SJSA1 (cell line): ENCODE data around the gene HAUS3. TPM values are rescaled to one million over a fixed set of nuclear protein-coding genes. Genes with fewer than 3 reads are reported as not detected.
"Not testable (repeated sequence)": the region's sequence is repeated elsewhere in the genome, so short reads cannot be mapped to it uniquely, and the experiment has no call there.

Source experiments
- DNase-seq, 2 experiments: peaks; one replicate each; pipeline ENCODE4 v3.0.0-alpha.2; 2015 to 2020; ENCODE audit warnings: low spot score in 2 of 2, low read depth in 1 of 2
- H3K27ac ChIP-seq: fragments of 250-450 bp; sonication (Bioruptor Pico); 2 replicates; pipeline ENCODE4 v1.5.1; 2020; ENCODE audit warnings: mild to moderate bottlenecking, moderate library complexity
- H3K27me3 ChIP-seq: fragments of 250-450 bp; sonication (Bioruptor Pico); replicated peaks from 2 replicates; pipeline ENCODE4 v1.5.1; 2020; ENCODE audit warnings: mild to moderate bottlenecking, moderate library complexity
- H3K36me3 ChIP-seq: fragments of 250-450 bp; sonication (Bioruptor Pico); 2 replicates; pipeline ENCODE4 v1.5.1; 2020; ENCODE audit warnings: mild to moderate bottlenecking
- H3K4me1 ChIP-seq: fragments of 250-450 bp; sonication (Bioruptor Pico); replicated peaks from 2 replicates; pipeline ENCODE4 v1.6.1; 2021; ENCODE audit warnings: mild to moderate bottlenecking
- H3K4me3 ChIP-seq: fragments of 250-450 bp; sonication (Bioruptor Pico); 2 replicates; pipeline ENCODE4 v1.5.1; 2020; ENCODE audit warnings: mild to moderate bottlenecking
- H3K9me3 ChIP-seq: fragments of 250-450 bp; sonication (Bioruptor Pico); replicated peaks from 2 replicates; pipeline ENCODE4 v1.5.1; 2020; ENCODE audit warnings: mild to moderate bottlenecking
- total RNA-seq: library from RNA; depleted of rRNA; stranded (reverse); fragments of >200 nt; shearing (Covaris generic); gene quantifications from 2 replicates; pipeline ENCODE4 v1.2.3, GENCODE V29; 2014

Gene HAUS3
- total RNA-seq, 1 experiment from 2014 or later: 10.0 TPM

DNA sequence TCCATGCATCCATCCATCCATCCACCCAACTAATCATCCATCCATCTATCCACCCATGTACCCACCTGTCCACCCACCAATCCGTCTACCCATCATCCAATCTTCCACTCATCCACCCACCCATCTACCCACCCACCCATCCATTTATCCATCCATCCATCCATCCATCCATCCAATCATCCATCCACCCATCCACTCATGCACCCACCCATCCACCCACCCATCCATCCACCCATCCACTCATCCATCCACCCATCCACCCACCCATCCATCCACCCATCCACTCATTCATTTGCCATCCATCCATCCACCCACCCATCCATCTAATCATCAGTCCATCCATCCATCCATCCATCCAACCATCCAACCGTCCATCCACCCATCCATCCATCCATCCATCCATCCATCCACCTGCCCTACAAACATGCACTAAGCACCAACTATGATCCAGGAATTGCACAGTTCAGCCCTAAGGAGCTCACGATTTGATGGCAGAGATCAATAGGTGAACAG is 41.3 kb upstream of the HAUS3 start:
- no peak overlapping the region for H3K27ac ChIP-seq
- DNase-seq: no peak
- H3K9me3 ChIP-seq: no peaks in the 10 kb centered on the region
- no peaks in the 10 kb centered on the region for H3K4me1 ChIP-seq
- H3K27me3 ChIP-seq: no peaks in the 10 kb centered on the region
- H3K4me3 ChIP-seq: no peak overlapping the region
- no peaks in the 10 kb centered on the region for H3K36me3 ChIP-seq

DNA sequence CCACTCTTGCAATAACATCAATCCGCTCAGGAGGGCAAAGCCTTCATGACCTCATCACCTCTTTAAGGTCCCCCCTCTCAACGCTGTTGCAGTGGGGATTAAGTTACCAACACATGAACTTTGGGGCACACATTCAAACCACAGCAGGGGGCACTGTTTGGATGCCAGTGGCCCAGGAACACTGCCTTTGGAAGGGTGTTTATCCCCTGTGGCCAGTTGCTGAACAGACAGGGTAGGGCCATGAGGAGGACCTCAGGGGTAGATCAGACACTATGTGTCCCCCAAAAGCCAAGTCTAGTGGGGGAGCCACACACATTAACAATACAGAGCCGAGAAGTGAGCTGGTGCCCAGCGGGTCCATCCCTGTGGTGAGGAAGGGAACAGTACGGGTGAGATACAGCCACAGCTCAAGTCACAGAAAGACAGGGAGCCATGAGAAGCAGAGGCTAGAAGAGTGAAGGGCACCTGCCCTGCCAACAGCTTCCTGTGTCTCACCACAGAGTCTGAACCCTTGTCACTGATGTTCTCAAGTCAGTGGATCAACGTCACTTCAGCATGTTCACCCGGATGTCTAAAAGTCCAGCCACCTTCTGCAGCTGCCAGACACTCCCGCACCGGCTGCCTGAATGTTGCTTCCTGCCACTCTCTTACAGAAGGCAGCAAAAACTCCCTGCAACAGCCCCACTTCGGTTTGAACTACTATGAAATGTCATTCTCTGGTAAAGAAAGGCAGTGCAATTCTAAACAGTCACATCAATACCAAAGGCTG is 39.8 kb upstream of the HAUS3 start:
- no peaks in the 10 kb centered on the region for H3K9me3 ChIP-seq
- H3K4me3 ChIP-seq: no peak overlapping the region
- H3K36me3 ChIP-seq: no peaks in the 10 kb centered on the region
- no peaks in the 10 kb centered on the region for H3K27me3 ChIP-seq
- DNase-seq: no peak
- no peak overlapping the region for H3K27ac ChIP-seq
- no peaks in the 10 kb centered on the region for H3K4me1 ChIP-seq

GRCh38 chr4:2280531-2281300 is 38.8 kb upstream of the HAUS3 start:
- H3K9me3 ChIP-seq: no peaks in the 10 kb centered on the region
- DNase-seq: no peak
- H3K36me3 ChIP-seq: no peaks in the 10 kb centered on the region

GRCh38 chr4:2277956-2278355 is 36.0 kb upstream of the HAUS3 start:
- Histone ChIP-seq H3K4me1 (no peaks in the 10 kb centered on the region), H3K36me3 (no peaks in the 10 kb centered on the region), H3K9me3 (no peaks in the 10 kb centered on the region), H3K4me3 (no peak overlapping the region), H3K27me3 (no peaks in the 10 kb centered on the region), H3K27ac (no peak overlapping the region)
- no peak for DNase-seq

More at GRCh38 chr4:2280531-2281300, 38.8 kb upstream of the HAUS3 start:
- H3K27ac ChIP-seq: no peak overlapping the region
- H3K4me1 ChIP-seq: no peaks in the 10 kb centered on the region
- H3K4me3 ChIP-seq: no peak overlapping the region
- no peaks in the 10 kb centered on the region for H3K27me3 ChIP-seq

DNA sequence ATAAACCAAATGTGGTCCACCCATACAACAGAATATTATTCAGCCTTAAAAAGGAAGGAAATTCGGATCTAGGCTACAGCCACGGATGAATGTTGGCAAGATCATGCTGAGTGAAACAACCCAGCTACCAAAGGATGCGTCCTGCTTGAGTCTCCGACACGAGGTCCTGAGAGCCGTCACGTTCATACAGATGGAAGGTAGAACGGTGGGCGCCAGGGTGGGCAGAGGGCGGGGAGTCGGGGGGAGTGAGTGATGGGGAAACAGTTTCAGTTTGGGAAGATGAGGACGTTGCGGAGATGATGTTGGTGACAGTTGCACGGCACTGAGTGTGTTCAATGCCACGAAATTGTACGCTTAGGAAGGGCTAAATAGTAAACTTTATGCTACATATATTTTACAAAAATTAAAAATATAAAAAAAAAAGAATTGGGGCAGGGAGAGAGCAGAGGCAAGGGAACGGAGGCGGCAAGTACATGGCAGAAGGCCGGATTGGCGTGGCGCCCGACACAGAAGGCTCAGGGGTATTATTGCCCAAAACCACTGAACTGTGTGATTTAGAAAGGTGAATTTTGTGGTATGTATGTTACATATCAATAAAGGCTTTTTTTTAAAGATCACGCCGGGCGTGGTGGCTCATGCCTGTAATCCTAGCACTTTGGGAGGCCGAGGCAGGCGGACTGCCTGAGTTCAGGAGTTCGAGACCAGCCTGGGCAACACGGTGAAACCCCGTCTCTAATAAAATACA is 34.8 kb upstream of the HAUS3 start:
- Histone ChIP-seq H3K36me3 (no peaks in the 10 kb centered on the region), H3K9me3 (no peaks in the 10 kb centered on the region), H3K27ac (no peak overlapping the region), H3K4me1 (no peaks in the 10 kb centered on the region), H3K27me3 (no peaks in the 10 kb centered on the region), H3K4me3 (no peak overlapping the region)
- no peak for DNase-seq

DNA sequence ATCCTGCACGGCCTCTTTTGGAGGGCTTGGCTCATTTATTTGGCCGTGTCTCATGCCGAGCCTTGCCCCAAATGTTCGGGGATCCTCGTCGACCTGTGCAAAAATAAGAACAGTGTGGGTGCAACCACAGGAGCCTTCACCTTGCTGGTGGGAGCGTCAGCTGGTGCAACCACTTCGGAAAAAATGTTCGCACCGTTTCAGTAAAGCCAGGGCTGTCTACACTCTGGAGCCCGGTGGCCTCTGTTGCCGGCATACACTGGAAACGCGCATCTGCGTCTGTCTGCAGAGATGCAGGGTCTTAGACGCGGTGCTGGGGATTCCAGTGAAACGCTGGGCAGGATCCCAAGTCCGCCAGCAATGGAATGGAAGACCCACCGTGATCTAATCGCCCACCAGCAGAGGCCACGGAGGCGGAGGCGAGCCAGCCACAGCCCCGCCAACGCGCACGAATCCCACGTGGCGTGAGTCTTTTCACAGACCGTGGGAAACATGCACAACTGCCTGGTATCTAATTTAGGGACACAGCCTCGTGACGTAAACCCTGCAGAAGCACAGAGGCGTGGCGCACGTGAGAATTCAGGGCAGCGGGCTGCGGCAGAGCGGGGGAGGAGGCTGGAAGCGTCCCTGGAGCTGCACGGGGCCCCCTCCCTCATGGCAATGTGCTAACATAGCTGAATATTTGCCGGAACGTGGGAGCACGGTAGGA is 33.8 kb upstream of the HAUS3 start:
- no peaks in the 10 kb centered on the region for H3K36me3 ChIP-seq
- H3K4me1 ChIP-seq: no peaks in the 10 kb centered on the region
- H3K27me3 ChIP-seq: no peaks in the 10 kb centered on the region
- no peak overlapping the region for H3K27ac ChIP-seq
- H3K9me3 ChIP-seq: no peaks in the 10 kb centered on the region
- no peak overlapping the region for H3K4me3 ChIP-seq
- DNase-seq: no peak

- H3K4me1 ChIP-seq, H3K27ac ChIP-seq, H3K9me3 ChIP-seq, H3K36me3 ChIP-seq, H3K27me3 ChIP-seq, H3K4me3 ChIP-seq, DNase-seq: not testable (repeated sequence)
Observed at GRCh38 chr4:2275044-2275397, 33.1 kb upstream of the HAUS3 start.

GRCh38 chr4:2274320-2275043 is 32.6 kb upstream of the HAUS3 start:
- no peaks in the 10 kb centered on the region for H3K36me3 ChIP-seq
- DNase-seq: no peak
- no peaks in the 10 kb centered on the region for H3K9me3 ChIP-seq
- no peaks in the 10 kb centered on the region for H3K4me1 ChIP-seq
- H3K4me3 ChIP-seq: no peak overlapping the region
- H3K27ac ChIP-seq: no peak overlapping the region
- H3K27me3 ChIP-seq: no peaks in the 10 kb centered on the region

DNA sequence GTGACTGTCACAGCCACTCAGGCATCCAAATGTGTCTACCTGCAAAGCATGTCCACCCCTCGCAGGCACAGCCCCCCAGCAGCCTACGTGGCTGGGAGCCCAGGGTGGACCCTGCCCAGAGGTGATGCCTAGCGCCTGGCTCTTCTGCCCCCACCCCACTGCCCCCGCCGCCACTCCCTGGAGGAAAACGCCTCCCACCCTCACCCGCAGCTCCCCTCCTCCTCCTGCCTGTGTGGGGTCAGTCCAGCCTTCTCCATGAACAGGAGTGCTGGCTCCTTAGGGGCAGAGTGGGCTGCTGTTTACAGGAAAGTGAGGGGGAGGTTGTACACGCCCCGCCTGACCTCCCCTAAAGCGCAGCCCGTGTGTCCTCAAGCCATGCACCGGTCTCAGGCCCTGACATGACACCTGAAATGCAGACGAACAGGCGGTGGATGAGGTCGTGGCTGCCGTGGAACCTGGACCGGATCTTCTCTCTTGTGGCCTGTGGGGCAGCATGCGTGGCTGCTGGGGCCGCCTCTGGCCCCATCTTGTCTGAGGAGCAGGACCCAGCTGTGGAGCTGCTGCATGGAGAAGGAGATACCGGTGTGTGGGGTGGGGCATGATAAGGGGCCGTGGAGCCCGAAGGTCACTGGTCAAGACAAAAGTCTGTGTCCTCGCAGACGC is 31.9 kb upstream of the HAUS3 start:
- DNase-seq: no peak
- Histone ChIP-seq H3K27ac (no peak overlapping the region), H3K4me3 (no peak overlapping the region), H3K9me3 (no peaks in the 10 kb centered on the region), H3K27me3 (no peaks in the 10 kb centered on the region), H3K4me1 (no peaks in the 10 kb centered on the region), H3K36me3 (no peaks in the 10 kb centered on the region)

DNA sequence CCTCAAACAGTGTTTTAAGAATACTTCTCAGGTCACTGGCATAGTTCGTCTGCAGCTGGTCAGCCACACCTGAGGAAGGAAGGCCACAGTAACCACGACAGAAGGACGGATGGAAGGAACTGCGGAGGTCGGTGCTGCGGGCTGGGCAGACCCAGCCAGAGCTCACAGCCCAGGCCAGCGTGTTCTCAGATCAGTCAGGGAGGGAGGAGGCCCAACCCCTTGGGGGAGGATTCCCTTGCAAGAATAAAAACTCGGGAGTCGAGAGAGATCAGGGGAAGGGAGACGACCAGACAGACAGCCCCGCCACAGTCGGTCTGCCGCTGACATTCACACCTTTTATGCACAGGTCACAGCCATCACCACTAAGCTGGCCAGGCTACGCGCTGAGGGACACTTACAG is 31.3 kb upstream of the HAUS3 start:
- Histone ChIP-seq H3K4me3 (no peak overlapping the region), H3K27me3 (no peaks in the 10 kb centered on the region)
- DNase-seq: no peak

DNA sequence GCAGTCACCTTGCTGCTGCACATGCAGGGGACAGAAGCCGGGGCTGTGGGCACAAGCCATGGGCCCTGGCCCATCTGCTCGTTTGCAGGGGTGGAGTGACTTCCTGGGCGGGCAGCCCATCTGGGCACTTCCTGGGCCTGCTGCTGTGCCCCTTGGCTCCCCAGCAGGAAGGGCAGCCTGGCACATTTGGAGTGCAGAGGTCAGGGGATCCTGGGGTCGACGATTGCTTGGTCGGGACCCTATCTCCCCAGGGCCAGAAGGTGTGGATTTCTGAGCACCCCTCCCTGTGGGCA is 30.9 kb upstream of the HAUS3 start:
- Histone ChIP-seq H3K27ac (no peak overlapping the region), H3K4me3 (no peak overlapping the region), H3K9me3 (no peaks in the 10 kb centered on the region), H3K4me1 (no peaks in the 10 kb centered on the region), H3K36me3 (no peaks in the 10 kb centered on the region), H3K27me3 (no peaks in the 10 kb centered on the region)
- DNase-seq: no peak

More for the DNA sequence above, 31.3 kb upstream of the HAUS3 start:
- Histone ChIP-seq H3K9me3 (no peaks in the 10 kb centered on the region), H3K27ac (no peak overlapping the region), H3K36me3 (no peaks in the 10 kb centered on the region), H3K4me1 (no peaks in the 10 kb centered on the region)

GRCh38 chr4:2272026-2272827 is 30.3 kb upstream of the HAUS3 start:
- no peaks in the 10 kb centered on the region for H3K9me3 ChIP-seq
- no peaks in the 10 kb centered on the region for H3K36me3 ChIP-seq
- H3K27ac ChIP-seq: no peak overlapping the region
- H3K27me3 ChIP-seq: no peaks in the 10 kb centered on the region
- no peak overlapping the region for H3K4me3 ChIP-seq
- no peaks in the 10 kb centered on the region for H3K4me1 ChIP-seq
- no peak for DNase-seq
